ENCODE data around the gene ZC3H12C.
"Not testable (repeated sequence)": the region's sequence is repeated elsewhere in the genome, so short reads cannot be mapped to it uniquely, and the experiment has no call there.

ZC3H12C gene

GRCh38 chr11:110185599-110185998 lies 92.4 kb downstream of the ZC3H12C start:
- DNase-seq, result no peak

GRCh38 chr11:110186456-110186855 lies 93.3 kb downstream of the ZC3H12C start:
- DNase-seq, result no peak

GRCh38 chr11:110186867-110187266 lies 93.7 kb downstream of the ZC3H12C start:
- DNase-seq, result no peak

- no peak for DNase-seq
Observed at GRCh38 chr11:110187731-110188130, 94.5 kb downstream of the ZC3H12C start.

GRCh38 chr11:110190885-110191284 lies 97.7 kb downstream of the ZC3H12C start:
- no peak for DNase-seq

GRCh38 chr11:110192604-110193282 lies 99.6 kb downstream of the ZC3H12C start:
- DNase-seq, result not testable (repeated sequence)

- not testable (repeated sequence) for DNase-seq
Observed at GRCh38 chr11:110194211-110194766, 101.1 kb downstream of the ZC3H12C start.

- no peak for DNase-seq
Observed at GRCh38 chr11:110196241-110196754, 103.1 kb downstream of the ZC3H12C start.

GRCh38 chr11:110196884-110197420 lies 103.8 kb downstream of the ZC3H12C start:
- DNase-seq, result no peak

GRCh38 chr11:110198031-110198729 lies 105.0 kb downstream of the ZC3H12C start:
- DNase-seq, result no peak

GRCh38 chr11:110199184-110199981 lies 106.2 kb downstream of the ZC3H12C start:
- DNase-seq, result no peak

- no peak for DNase-seq
Observed at GRCh38 chr11:110200241-110200640, 107.0 kb downstream of the ZC3H12C start.

GRCh38 chr11:110200836-110201235 lies 107.6 kb downstream of the ZC3H12C start:
- no peak for DNase-seq

- DNase-seq, result no peak
Observed at GRCh38 chr11:110207123-110207522, 113.9 kb downstream of the ZC3H12C start.

- not testable (repeated sequence) for DNase-seq
Observed at GRCh38 chr11:110208678-110209312, 115.6 kb downstream of the ZC3H12C start.

- DNase-seq, result not testable (repeated sequence)
Observed at GRCh38 chr11:110209313-110209694, 116.1 kb downstream of the ZC3H12C start.

- DNase-seq, result no peak
Observed at GRCh38 chr11:110217223-110217877, 124.2 kb downstream of the ZC3H12C start.

- no peak for DNase-seq
Observed at GRCh38 chr11:110217936-110218335, 124.7 kb downstream of the ZC3H12C start.

GRCh38 chr11:110219006-110219785 lies 126.0 kb downstream of the ZC3H12C start:
- no peak for DNase-seq
